HepG2 (cell line): ENCODE data around the gene MRPL10.

Experiments used
- GABPA ChIP-seq, 2 experiments: IDR thresholded peaks; 2 replicates each; pipeline ENCODE4 v1.6.1; 2011 to 2016; ENCODE audit warnings: low read depth in 2 of 2, low read length in 1 of 2, missing biosample characterization in 1 of 2, missing genetic modification characterization in 1 of 2
- HDAC2 ChIP-seq: sonication (generic); formaldehyde crosslinking; IDR thresholded peaks from 2 replicates; pipeline ENCODE4 v1.4.0; 2020; ENCODE audit warnings: missing genetic modification reagents
- MTA3 ChIP-seq: sonication (generic); formaldehyde crosslinking; IDR thresholded peaks from 2 replicates; pipeline ENCODE4 v1.4.0; 2020; ENCODE audit warnings: missing genetic modification reagents
- MXI1 ChIP-seq: IDR thresholded peaks from 3 replicates; pipeline ENCODE4 v1.6.1; 2012; ENCODE audit warnings: low read depth, low read length, inconsistent platforms, borderline replicate concordance
- POLR2AphosphoS5 ChIP-seq: IDR thresholded peaks from 2 replicates; pipeline ENCODE4 v1.6.1; 2012; ENCODE audit warnings: low read depth, low read length
- SIN3A ChIP-seq: IDR thresholded peaks from 2 replicates; pipeline ENCODE4 v1.6.1; 2011; ENCODE audit warnings: low read depth, mild to moderate bottlenecking, control low read depth, low read length, borderline replicate concordance
- ZBTB25 ChIP-seq: IDR thresholded peaks from 2 replicates; pipeline ENCODE4 v1.6.1; 2018; ENCODE audit warnings: missing genetic modification reagents
- ZNF12 ChIP-seq: sonication (generic); formaldehyde crosslinking; IDR thresholded peaks from 2 replicates; pipeline ENCODE4 v1.5.0; 2020; ENCODE audit warnings: missing genetic modification reagents
- ZNF253 ChIP-seq: sonication (generic); formaldehyde crosslinking; IDR thresholded peaks from 2 replicates; pipeline ENCODE4 v1.8.0; 2022; ENCODE audit warnings: mild to moderate bottlenecking, missing genetic modification reagents, borderline replicate concordance
- ZNF800 ChIP-seq: sonication (generic); formaldehyde crosslinking; IDR thresholded peaks from 2 replicates; pipeline ENCODE4 v1.4.0; 2020; ENCODE audit warnings: missing genetic modification reagents
- TF ChIP-seq, protein P1 (sequence below): sonication (generic); formaldehyde crosslinking; IDR thresholded peaks from 2 replicates; pipeline ENCODE4 v1.4.0; 2020; ENCODE audit warnings: mild to moderate bottlenecking, missing genetic modification reagents
- TF ChIP-seq, protein P2 (sequence below): sonication (generic); formaldehyde crosslinking; IDR thresholded peaks from 2 replicates; pipeline ENCODE4 v1.5.0; 2020; ENCODE audit warnings: mild to moderate bottlenecking, missing genetic modification reagents, moderate library complexity

GRCh38 chr17:47841488-47842291 lies 10.3 kb upstream of the MRPL10 start:
- TF ChIP-seq POLR2AphosphoS5: no peak
- TF ChIP-seq HDAC2: no peak
- TF ChIP-seq, protein P1, sequence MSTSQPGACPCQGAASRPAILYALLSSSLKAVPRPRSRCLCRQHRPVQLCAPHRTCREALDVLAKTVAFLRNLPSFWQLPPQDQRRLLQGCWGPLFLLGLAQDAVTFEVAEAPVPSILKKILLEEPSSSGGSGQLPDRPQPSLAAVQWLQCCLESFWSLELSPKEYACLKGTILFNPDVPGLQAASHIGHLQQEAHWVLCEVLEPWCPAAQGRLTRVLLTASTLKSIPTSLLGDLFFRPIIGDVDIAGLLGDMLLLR (CRISPR knock-in tag): no peak
- TF ChIP-seq, protein P2, sequence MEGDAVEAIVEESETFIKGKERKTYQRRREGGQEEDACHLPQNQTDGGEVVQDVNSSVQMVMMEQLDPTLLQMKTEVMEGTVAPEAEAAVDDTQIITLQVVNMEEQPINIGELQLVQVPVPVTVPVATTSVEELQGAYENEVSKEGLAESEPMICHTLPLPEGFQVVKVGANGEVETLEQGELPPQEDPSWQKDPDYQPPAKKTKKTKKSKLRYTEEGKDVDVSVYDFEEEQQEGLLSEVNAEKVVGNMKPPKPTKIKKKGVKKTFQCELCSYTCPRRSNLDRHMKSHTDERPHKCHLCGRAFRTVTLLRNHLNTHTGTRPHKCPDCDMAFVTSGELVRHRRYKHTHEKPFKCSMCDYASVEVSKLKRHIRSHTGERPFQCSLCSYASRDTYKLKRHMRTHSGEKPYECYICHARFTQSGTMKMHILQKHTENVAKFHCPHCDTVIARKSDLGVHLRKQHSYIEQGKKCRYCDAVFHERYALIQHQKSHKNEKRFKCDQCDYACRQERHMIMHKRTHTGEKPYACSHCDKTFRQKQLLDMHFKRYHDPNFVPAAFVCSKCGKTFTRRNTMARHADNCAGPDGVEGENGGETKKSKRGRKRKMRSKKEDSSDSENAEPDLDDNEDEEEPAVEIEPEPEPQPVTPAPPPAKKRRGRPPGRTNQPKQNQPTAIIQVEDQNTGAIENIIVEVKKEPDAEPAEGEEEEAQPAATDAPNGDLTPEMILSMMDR (CRISPR knock-in tag): no peak
- TF ChIP-seq ZNF800 (CRISPR knock-in tag): no peak; the same call in 1 of the 2 replicates
- no peak for TF ChIP-seq SIN3A
- no peak for TF ChIP-seq ZNF12 (CRISPR knock-in tag)
- TF ChIP-seq ZBTB25 (CRISPR knock-in tag): peak; percentile 8; the same call in 1 of the 2 replicates
- no peak for TF ChIP-seq GABPA (IDR thresholded peaks at IDR 0.05; ENCODE audit: low read depth, low read length)
- no peak for TF ChIP-seq GABPA (CRISPR knock-in tag; IDR thresholded peaks at IDR 0.05; ENCODE audit: low read depth)
- no peak for TF ChIP-seq MXI1
- no peak for TF ChIP-seq MTA3 (CRISPR knock-in tag)
- peak; percentile 44; the same call in 1 of the 2 replicates for TF ChIP-seq ZNF253 (CRISPR knock-in tag)
